Neutrophil (primary cell): ENCODE measurements around the gene HGD.
"Not testable (repeated sequence)": the region's sequence is repeated elsewhere in the genome, so short reads cannot be mapped to it uniquely, and the experiment has no call there.

ENCODE experiments used
- H3K27ac ChIP-seq: fragments of 200-600 bp; sonication (generic); 2 replicates; pipeline ENCODE4 v1.5.1; 2016; ENCODE audit warnings: mild to moderate bottlenecking, moderate library complexity
- H3K27me3 ChIP-seq: fragments of 200-600 bp; sonication (generic); 2 replicates; pipeline ENCODE4 v1.6.0; 2016; ENCODE audit warnings: mild to moderate bottlenecking
- H3K36me3 ChIP-seq: fragments of 200-600 bp; sonication (generic); 2 replicates; pipeline ENCODE4 v1.5.1; 2017
- H3K4me1 ChIP-seq, 2 experiments: fragments of 200-600 bp in 1 of 2; sonication (generic) in 1 of 2; 1 replicate in 1 of 2; 2 replicates in 1 of 2; pipeline versions ENCODE4 v1.5.1 to v1.6.1; 2013 to 2016; ENCODE audit warnings: low read depth in 1 of 2, low read length in 1 of 2, mild to moderate bottlenecking in 1 of 2, moderate library complexity in 1 of 2; ENCODE audit not compliant: control insufficient read depth in 1 of 2, insufficient read depth in 1 of 2
- H3K4me3 ChIP-seq, 2 experiments: fragments of 200-600 bp in 1 of 2; sonication (generic) in 1 of 2; 1 replicate in 1 of 2; 2 replicates in 1 of 2; pipeline ENCODE4 v1.5.1; 2013 to 2016; ENCODE audit warnings: low read depth in 1 of 2, low read length in 1 of 2, mild to moderate bottlenecking in 1 of 2, moderate library complexity in 1 of 2
- H3K9me3 ChIP-seq: fragments of 200-600 bp; sonication (generic); 2 replicates; pipeline ENCODE4 v1.5.1; 2016
- CTCF ChIP-seq: fragments of 200-600 bp; sonication (generic); IDR thresholded peaks from 2 replicates; pipeline ENCODE4 v1.5.1; 2016; ENCODE audit warnings: antibody characterized with exemption

HGD gene

GRCh38 chr3:120645083-120645845 lies 36.8 kb downstream of the HGD start:
- Histone ChIP-seq H3K9me3 (no peaks in the 10 kb centered on the region), H3K4me3 (no peak overlapping the region), H3K36me3 (no peaks in the 10 kb centered on the region), H3K27me3 (no peaks in the 10 kb centered on the region), H3K4me1 (no peaks in the 10 kb centered on the region), H3K27ac (no peak overlapping the region)
- no peak for TF ChIP-seq CTCF

GRCh38 chr3:120642368-120642948 lies 39.6 kb downstream of the HGD start:
- no peak overlapping the region for H3K4me3 ChIP-seq
- H3K27me3 ChIP-seq: no peaks in the 10 kb centered on the region
- no peak overlapping the region for H3K27ac ChIP-seq
- H3K36me3 ChIP-seq: no peaks in the 10 kb centered on the region
- no peaks in the 10 kb centered on the region for H3K9me3 ChIP-seq
- TF ChIP-seq CTCF: no peak
- H3K4me1 ChIP-seq: no peaks in the 10 kb centered on the region

- Histone ChIP-seq H3K27ac (no peak overlapping the region), H3K4me1 (no peaks in the 10 kb centered on the region)
Measured at GRCh38 chr3:120641696-120642246, 40.3 kb downstream of the HGD start.

GRCh38 chr3:120640231-120640630 lies 41.8 kb downstream of the HGD start:
- Histone ChIP-seq H3K4me3 (no peak overlapping the region), H3K36me3 (no peaks in the 10 kb centered on the region), H3K9me3 (no peaks in the 10 kb centered on the region), H3K27ac (no peak overlapping the region), H3K4me1 (no peaks in the 10 kb centered on the region), H3K27me3 (no peaks in the 10 kb centered on the region)
- TF ChIP-seq CTCF: no peak

More at GRCh38 chr3:120641696-120642246, 40.3 kb downstream of the HGD start:
- Histone ChIP-seq H3K9me3 (no peaks in the 10 kb centered on the region), H3K27me3 (no peaks in the 10 kb centered on the region), H3K4me3 (no peak overlapping the region), H3K36me3 (no peaks in the 10 kb centered on the region)
- no peak for TF ChIP-seq CTCF

GRCh38 chr3:120638820-120639219 lies 43.2 kb downstream of the HGD start:
- H3K4me3 ChIP-seq, H3K36me3 ChIP-seq, H3K9me3 ChIP-seq, H3K27ac ChIP-seq, H3K27me3 ChIP-seq, H3K4me1 ChIP-seq: not testable (repeated sequence)
